ENCODE data around the gene TIGD6. TPM values are rescaled to one million over a fixed set of nuclear protein-coding genes. Genes with fewer than 3 reads are reported as not detected.
"Not testable (repeated sequence)": the region's sequence is repeated elsewhere in the genome, so short reads cannot be mapped to it uniquely, and the experiment has no call there.

TIGD6 gene
- polyA plus RNA-seq, 3 donors from 2014 or later = 0.48 to 2.0 (median 1.1) TPM

DNA sequence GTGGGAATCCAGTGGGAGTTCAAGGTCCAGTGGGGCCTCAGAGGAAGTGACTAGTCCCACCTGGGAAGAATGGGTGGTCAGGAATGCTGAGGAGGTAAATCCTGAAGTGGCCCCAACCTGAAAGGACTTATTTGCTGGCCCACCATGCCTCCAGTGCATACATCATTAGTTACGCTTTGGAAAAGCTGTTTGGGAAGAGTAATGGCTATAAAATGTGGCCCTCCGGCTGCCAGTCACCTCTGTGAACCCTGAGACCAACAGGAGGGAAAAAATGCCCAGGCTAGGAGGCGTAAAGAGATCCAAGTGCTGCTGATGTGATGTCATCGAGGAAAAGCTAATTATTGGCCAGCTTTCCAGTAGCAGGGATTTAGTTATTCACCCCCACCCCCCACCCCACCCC, 42.6 kb downstream of the TIGD6 start:
- H3K4me1 Mint-ChIP-seq = peaks cover 21 to 39% of the 10 kb centered on the region in 2 donors
- H3K4me3 Mint-ChIP-seq = no peak overlapping the region
- H3K36me3 Mint-ChIP-seq = peaks cover 0 to 4% (median 3%) of the 10 kb centered on the region in 3 donors
- H3K9me3 Mint-ChIP-seq = no peaks in the 10 kb centered on the region
- no peak overlapping the region for H3K27ac Mint-ChIP-seq
- DNase-seq = no peak
- peaks cover 0 to 4% (median 2%) of the 10 kb centered on the region in 3 donors for H3K27me3 Mint-ChIP-seq (ENCODE audit: low read depth in 3 of 3)

- H3K27me3 Mint-ChIP-seq (ENCODE audit: low read depth in 3 of 3) = peaks cover 2 to 5% (median 4%) of the 10 kb centered on the region in 3 donors
- H3K4me1 Mint-ChIP-seq = peaks cover 21 to 27% of the 10 kb centered on the region in 2 donors
- H3K4me3 Mint-ChIP-seq = no peak overlapping the region
- no peak for DNase-seq
- no peaks in the 10 kb centered on the region for H3K9me3 Mint-ChIP-seq
- H3K36me3 Mint-ChIP-seq = no peaks in the 10 kb centered on the region
- no peak overlapping the region for H3K27ac Mint-ChIP-seq
Observed at GRCh38 chr5:149956685-149957084, 43.8 kb downstream of the TIGD6 start.

- H3K9me3 Mint-ChIP-seq = no peaks in the 10 kb centered on the region
- no peaks in the 10 kb centered on the region for H3K36me3 Mint-ChIP-seq
- no peak for DNase-seq
- H3K27ac Mint-ChIP-seq = no peak overlapping the region
- peaks cover 7 to 10% of the 10 kb centered on the region in 2 donors for H3K4me1 Mint-ChIP-seq
- H3K4me3 Mint-ChIP-seq = no peak overlapping the region
- H3K27me3 Mint-ChIP-seq (ENCODE audit: low read depth in 3 of 3) = peaks cover 4 to 10% (median 4%) of the 10 kb centered on the region in 3 donors
Observed at GRCh38 chr5:149954798-149955197, 45.7 kb downstream of the TIGD6 start.

GRCh38 chr5:149953436-149954121, 46.9 kb downstream of the TIGD6 start:
- no peak for DNase-seq
- Mint-ChIP-seq H3K27ac (no peak overlapping the region), H3K36me3 (no peaks in the 10 kb centered on the region), H3K9me3 (no peaks in the 10 kb centered on the region), H3K4me3 (no peak overlapping the region), H3K27me3 (ENCODE audit: low read depth in 3 of 3) (peaks cover 4 to 10% (median 5%) of the 10 kb centered on the region in 3 donors), H3K4me1 (no peaks in the 10 kb centered on the region)

DNA sequence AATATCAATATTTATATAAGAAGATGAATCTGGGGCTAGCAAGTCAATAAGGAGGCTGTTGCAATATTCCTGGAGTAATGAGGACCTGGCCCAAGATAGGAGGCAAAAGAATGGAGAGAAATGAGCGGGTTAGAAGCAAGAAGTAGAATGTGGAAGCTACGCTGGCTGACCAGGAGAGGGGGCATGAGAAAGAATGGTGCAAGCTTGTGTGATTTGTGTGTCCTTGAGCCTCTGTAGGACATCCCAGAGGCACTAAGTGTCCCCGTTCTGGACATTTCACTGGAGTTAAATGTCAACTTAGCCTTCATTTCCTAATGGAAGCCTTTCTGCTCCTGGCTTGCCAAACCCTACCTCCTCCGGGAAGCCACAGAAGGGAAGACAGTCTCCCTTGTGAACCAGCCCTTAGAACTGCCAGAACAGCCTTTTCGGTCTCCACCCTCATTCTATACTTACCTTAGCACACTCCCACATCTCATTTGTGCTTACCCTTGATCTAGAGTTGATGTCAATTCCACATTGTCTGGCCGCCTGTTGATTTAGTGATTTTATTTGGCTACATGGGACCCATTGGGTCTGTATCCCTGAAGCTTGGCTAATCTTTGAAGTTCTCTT, 49.2 kb downstream of the TIGD6 start:
- Mint-ChIP-seq H3K36me3 (no peaks in the 10 kb centered on the region), H3K4me3 (no peak overlapping the region), H3K9me3 (no peaks in the 10 kb centered on the region), H3K4me1 (no peaks in the 10 kb centered on the region), H3K27me3 (ENCODE audit: low read depth in 3 of 3) (peaks cover 4 to 10% (median 9%) of the 10 kb centered on the region in 3 donors), H3K27ac (no peak overlapping the region)
- DNase-seq = no peak

GRCh38 chr5:149948993-149949392, 51.5 kb downstream of the TIGD6 start:
- Mint-ChIP-seq H3K27ac (no peak overlapping the region), H3K4me1 (no peaks in the 10 kb centered on the region), H3K4me3 (no peak overlapping the region), H3K9me3 (no peaks in the 10 kb centered on the region), H3K27me3 (ENCODE audit: low read depth in 3 of 3) (peaks cover 4 to 10% (median 7%) of the 10 kb centered on the region in 3 donors), H3K36me3 (no peaks in the 10 kb centered on the region)
- DNase-seq = no peak

- no peak for DNase-seq
- Mint-ChIP-seq H3K27me3 (ENCODE audit: low read depth in 3 of 3) (peaks cover 2 to 7% (median 5%) of the 10 kb centered on the region in 3 donors), H3K4me1 (no peaks in the 10 kb centered on the region), H3K27ac (no peak overlapping the region), H3K36me3 (no peaks in the 10 kb centered on the region), H3K4me3 (no peak overlapping the region), H3K9me3 (no peaks in the 10 kb centered on the region)
Observed at GRCh38 chr5:149946118-149946517, 54.3 kb downstream of the TIGD6 start.

- H3K9me3 Mint-ChIP-seq = no peaks in the 10 kb centered on the region
- H3K4me3 Mint-ChIP-seq = no peak within 1 kb of the TSS
- DNase-seq = no peak
- H3K27ac Mint-ChIP-seq = no peak within 1 kb of the TSS
- H3K27me3 Mint-ChIP-seq (ENCODE audit: low read depth in 3 of 3) = peaks cover 0 to 4% (median 2%) of the 10 kb centered on the region in 3 donors
- H3K4me1 Mint-ChIP-seq = no peaks in the 10 kb centered on the region
- no peaks in the 10 kb centered on the region for H3K36me3 Mint-ChIP-seq
Observed at GRCh38 chr5:149944666-149945065, 55.8 kb downstream of the TIGD6 start, which contains the start of gene PDE6A. Gene PDE6A, minus strand, starts transcription at chr5:149944793. Its CDS starts 120 bp downstream, at chr5:149944673.

DNA sequence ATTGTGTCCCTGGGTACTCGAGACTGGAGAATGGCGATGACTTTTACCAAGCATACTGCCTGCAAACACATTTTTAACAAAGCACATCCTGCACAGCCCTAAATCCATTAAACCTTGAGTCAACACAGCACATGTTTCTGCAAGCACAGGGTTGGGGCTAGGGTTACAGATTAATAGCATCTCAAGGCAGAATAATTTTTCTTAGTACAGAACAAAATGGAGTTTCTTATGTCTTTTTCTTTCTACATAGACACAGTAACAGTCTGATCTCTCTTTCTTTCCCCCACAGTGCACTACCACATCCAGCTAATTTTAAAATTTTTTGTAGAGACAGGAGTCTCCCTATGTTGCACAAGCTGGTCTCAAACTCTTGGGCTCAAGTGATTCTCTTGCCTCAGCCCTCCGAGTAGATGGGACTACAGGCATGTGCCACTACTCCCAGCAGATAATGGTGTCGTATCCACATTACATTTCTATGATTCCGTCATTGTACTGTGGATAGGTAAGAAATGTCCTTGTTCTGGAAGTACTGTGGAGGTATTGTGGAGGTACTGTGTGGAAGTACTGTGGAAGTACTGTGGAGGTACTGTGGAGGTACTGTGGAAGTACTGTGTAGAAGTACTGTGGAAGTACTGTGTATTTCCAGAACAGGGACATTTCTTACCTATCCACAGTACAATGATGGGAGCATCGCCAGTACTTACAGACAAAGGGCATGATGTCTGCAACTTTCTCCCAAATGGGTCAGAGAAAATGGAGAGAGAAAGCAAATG, 57.1 kb downstream of the TIGD6 start:
- not testable (repeated sequence) for H3K4me1 Mint-ChIP-seq; DNase-seq; H3K4me3 Mint-ChIP-seq; H3K9me3 Mint-ChIP-seq; H3K27ac Mint-ChIP-seq; H3K36me3 Mint-ChIP-seq; H3K27me3 Mint-ChIP-seq (ENCODE audit: low read depth in 3 of 3)

Other genes with a start within 250 kb of the TIGD6 start
- gene PDE6A, start 55.9 kb downstream of the TIGD6 start, polyA plus RNA-seq = not detected
- 1 to 10 TPM; 2.4 to 3.6 (median 2.4) TPM for gene SLC26A2, start 39.9 kb downstream of the TIGD6 start, polyA plus RNA-seq
- gene HMGXB3, start 85 bp upstream of the TIGD6 start, polyA plus RNA-seq = 10 to 100 TPM in 2 of 3 donors, 1 to 10 TPM in 1; 5.2 to 16.2 (median 12.7) TPM
- 10 to 100 TPM in 1 of 3 donors, 1 to 10 TPM in 1, under 1 TPM in 1; 0.82 to 10.4 (median 2.5) TPM for gene CSF1R, start 85.9 kb upstream of the TIGD6 start, polyA plus RNA-seq
- gene PDGFRB, start 155.2 kb upstream of the TIGD6 start, polyA plus RNA-seq = 10 to 100 TPM in 1 of 3 donors, 1 to 10 TPM in 2; 6.4 to 18.9 (median 7.1) TPM
- not detected for gene CDX1, start 166.1 kb upstream of the TIGD6 start, polyA plus RNA-seq
- gene SLC6A7, start 189.4 kb upstream of the TIGD6 start, polyA plus RNA-seq = not detected